Myocyte (in vitro differentiated cells): ENCODE results near the gene PAPPA. TPM values are rescaled to one million over a fixed set of nuclear protein-coding genes. Genes with fewer than 3 reads are reported as not detected.

Experiments
- DNase-seq: peaks from one replicate; pipeline ENCODE4 v3.0.0-alpha.2; 2012; ENCODE audit warnings: low read depth
- total RNA-seq: library from RNA; depleted of rRNA; stranded (reverse); fragments of >200 nt; gene quantifications from 2 replicates; pipeline ENCODE4 v1.2.3, GENCODE V29; 2014

Gene PAPPA
- total RNA-seq, 1 donor from 2014 or later, result 4.5 TPM

- no peak for DNase-seq
These were observed 255.5 kb downstream of the PAPPA start for GRCh38 chr9:116409129-116409528.

- DNase-seq, result no peak
These were observed 256.0 kb downstream of the PAPPA start for GRCh38 chr9:116409638-116410037.

GRCh38 chr9:116411506-116411905 lies 257.9 kb downstream of the PAPPA start:
- DNase-seq, result no peak

- no peak for DNase-seq
These were observed 260.8 kb downstream of the PAPPA start for GRCh38 chr9:116414374-116414773.

GRCh38 chr9:116416421-116416820 lies 262.8 kb downstream of the PAPPA start:
- peak; percentile 22 for DNase-seq

- no peak for DNase-seq
These were observed 263.9 kb downstream of the PAPPA start for GRCh38 chr9:116417464-116417863.

GRCh38 chr9:116419181-116419580 lies 265.6 kb downstream of the PAPPA start:
- no peak for DNase-seq

- peak; percentile 69 for DNase-seq
These were observed 267.5 kb downstream of the PAPPA start for GRCh38 chr9:116420993-116421538.

GRCh38 chr9:116422119-116422979 lies 268.8 kb downstream of the PAPPA start:
- no peak for DNase-seq

GRCh38 chr9:116423149-116423548 lies 269.6 kb downstream of the PAPPA start:
- DNase-seq, result no peak

GRCh38 chr9:116425244-116425643 lies 271.7 kb downstream of the PAPPA start:
- DNase-seq, result no peak

- DNase-seq, result no peak
These were observed 277.3 kb downstream of the PAPPA start for GRCh38 chr9:116430849-116431248.

GRCh38 chr9:116432051-116432450 lies 278.5 kb downstream of the PAPPA start:
- DNase-seq, result no peak

- DNase-seq, result no peak
These were observed 280.7 kb downstream of the PAPPA start for GRCh38 chr9:116434314-116434713.

- no peak for DNase-seq
These were observed 282.1 kb downstream of the PAPPA start for GRCh38 chr9:116435706-116436105.

- DNase-seq, result no peak
These were observed 282.5 kb downstream of the PAPPA start for GRCh38 chr9:116436121-116436520.

- peak; percentile 16 for DNase-seq
These were observed 284.1 kb downstream of the PAPPA start for GRCh38 chr9:116437411-116438370.

- no peak for DNase-seq
These were observed 288.9 kb downstream of the PAPPA start for GRCh38 chr9:116442528-116442927.

GRCh38 chr9:116447934-116448333 lies 294.3 kb downstream of the PAPPA start:
- DNase-seq, result no peak

- no peak for DNase-seq
These were observed 294.8 kb downstream of the PAPPA start for GRCh38 chr9:116448431-116448830.

GRCh38 chr9:116449949-116450348 lies 296.4 kb downstream of the PAPPA start:
- DNase-seq, result no peak
